Panc1 (cell line): ENCODE data around the gene GIMAP2. TPM values are rescaled to one million over a fixed set of nuclear protein-coding genes. Genes with fewer than 3 reads are reported as not detected.
"Not testable (repeated sequence)": the region's sequence is repeated elsewhere in the genome, so short reads cannot be mapped to it uniquely, and the experiment has no call there.

Source experiments
- ATAC-seq: fragments of 200-7000 bp; cut with Tn5 transposase; 2 replicates; pipeline ENCODE4 v1.9.1; 2020; ENCODE audit warnings: mild to moderate bottlenecking, moderate library complexity
- BruUV-seq: library from RNA; stranded (reverse); fragments of 400-500 nt; replicated peaks from 2 replicates; lab custom pipeline; 2021; lab: Mats Ljungman, UMichigan
- CTCF ChIA-PET: fragments of 300-600 bp; sonication (Branson Sonifier 250); formaldehyde crosslinking; loops from one replicate; lab custom pipeline; 2022; ENCODE audit warnings: antibody characterized with exemption; lab: Charles Lee
- POLR2A ChIA-PET: fragments of 300-600 bp; sonication (Branson Sonifier 250); formaldehyde crosslinking; loops from one replicate; lab custom pipeline; 2022; ENCODE audit warnings: antibody characterized with exemption; lab: Charles Lee
- DNase-seq: peaks from one replicate; pipeline ENCODE4 v3.0.0-alpha.2; 2010; ENCODE audit warnings: low read depth, low spot score
- H3K27ac ChIP-seq: 2 replicates; pipeline ENCODE4 v1.5.1; 2011; ENCODE audit warnings: mild to moderate bottlenecking, low read length, inconsistent platforms
- H3K27me3 ChIP-seq: fragments of 200-500 bp; sonication (Bioruptor generic); 2 replicates; pipeline ENCODE4 v1.6.0; 2014; ENCODE audit warnings: low read length, inconsistent platforms; ENCODE audit not compliant: control insufficient read depth, insufficient read depth
- H3K36me3 ChIP-seq: fragments of 200-500 bp; sonication (Bioruptor generic); 2 replicates; pipeline ENCODE4 v1.5.1; 2014; ENCODE audit warnings: inconsistent platforms, mild to moderate bottlenecking, low read length, moderate library complexity; ENCODE audit not compliant: control insufficient read depth, insufficient read depth
- H3K4me1 ChIP-seq: 2 replicates; pipeline ENCODE4 v1.5.1; 2011; ENCODE audit warnings: inconsistent platforms, mild to moderate bottlenecking, low read length, moderate library complexity; ENCODE audit not compliant: control insufficient read depth, insufficient read depth
- H3K4me3 ChIP-seq, 2 experiments: 2 replicates each; pipeline ENCODE4 v1.5.1; 2011 to 2012; ENCODE audit warnings: low read depth in 2 of 2, low read length in 2 of 2, mild to moderate bottlenecking in 2 of 2, inconsistent platforms in 1 of 2, moderate library complexity in 1 of 2
- H3K9me3 ChIP-seq: fragments of 200-500 bp; sonication (Bioruptor generic); 2 replicates; pipeline ENCODE4 v1.5.1; 2014; ENCODE audit warnings: low read depth, mild to moderate bottlenecking, inconsistent platforms, low read length, moderate library complexity; ENCODE audit not compliant: control insufficient read depth, insufficient read depth
- POLR2AphosphoS5 ChIP-seq: IDR thresholded peaks from 2 replicates; pipeline ENCODE4 v1.6.1; 2012; ENCODE audit warnings: mild to moderate bottlenecking, low read depth, low read length, moderate library complexity
- SIN3A ChIP-seq: IDR thresholded peaks from 2 replicates; pipeline ENCODE4 v1.6.1; 2012; ENCODE audit warnings: low read depth, mild to moderate bottlenecking, low read length, moderate library complexity, borderline replicate concordance; ENCODE audit not compliant: insufficient read depth
- TCF7L2 ChIP-seq: IDR thresholded peaks from 2 replicates; pipeline ENCODE4 v1.6.1; 2011; ENCODE audit warnings: mild to moderate bottlenecking, low read depth, low read length, inconsistent platforms
- in situ Hi-C: cut with HindIII; loops from 2 replicates; pipeline ENCODE4 v1.10.0; 2016; ENCODE audit warnings: low sequenced_read_pairs, low pct_unique_long_range_greater_than_20kb
- intact Hi-C: fragments of 100-400 bp; cut with micrococcal nuclease; formaldehyde crosslinking; loops from one replicate; pipeline ENCODE4 v1.10.0; 2022; ENCODE audit not compliant: unreplicated experiment
- total RNA-seq: library from RNA; stranded (reverse); gene quantifications from one replicate; pipeline ENCODE4 v1.2.1, GENCODE V29; 2021; ENCODE audit not compliant: unreplicated experiment
- TF ChIP-seq, protein P1 (sequence below), 2 experiments: IDR thresholded peaks; 2 replicates each; pipeline ENCODE4 v1.6.1; 2011 to 2012; ENCODE audit warnings: low read depth in 2 of 2, control low read depth in 1 of 2, low read length in 1 of 2, mild to moderate bottlenecking in 1 of 2, moderate library complexity in 1 of 2; ENCODE audit not compliant: insufficient read depth in 1 of 2
- TF ChIP-seq, protein P2 (sequence below): fragments of 450-650 bp; IDR thresholded peaks from 2 replicates; pipeline ENCODE4 v1.5.1; 2017; ENCODE audit warnings: mild to moderate bottlenecking

The GIMAP2 gene
- total RNA-seq, 1 experiment from 2014 or later = 1.5 TPM

DNA sequence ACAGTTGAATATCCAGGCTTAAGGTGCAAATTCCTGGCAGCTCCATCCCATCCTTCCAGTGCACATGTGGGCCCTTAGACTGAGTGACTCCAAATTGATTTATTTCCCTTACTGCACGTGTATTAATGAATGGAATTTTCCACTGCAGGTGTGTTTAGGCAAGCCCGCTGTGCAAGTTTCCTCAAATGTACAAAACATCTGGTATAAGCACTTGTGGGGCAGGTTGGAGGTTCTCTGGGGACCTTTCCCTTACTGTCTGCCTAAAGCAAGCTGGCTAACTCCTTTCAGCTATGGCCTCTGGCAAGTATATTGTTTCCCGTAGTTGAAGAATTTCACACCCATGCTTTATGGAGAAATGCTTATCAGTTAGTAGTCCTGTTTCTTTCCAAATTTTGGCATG, 28.0 kb upstream of the GIMAP2 start:
- Histone ChIP-seq H3K27me3 (no peaks in the 10 kb centered on the region), H3K4me3 (no peak overlapping the region), H3K4me1 (no peaks in the 10 kb centered on the region), H3K9me3 (no peaks in the 10 kb centered on the region), H3K36me3 (no peaks in the 10 kb centered on the region), H3K27ac (no peak overlapping the region)
- no TSS peak for BruUV-seq
- DNase-seq (no peak), ATAC-seq (no peak)
- ChIA-PET POLR2A (no interaction called here), CTCF (no interaction called here)
- in situ Hi-C loops (no loop called here), intact Hi-C loops (no loop called here)
- TF ChIP-seq POLR2AphosphoS5 (no peak), SIN3A (no peak), TCF7L2 (no peak)
- TF ChIP-seq, protein P1, sequence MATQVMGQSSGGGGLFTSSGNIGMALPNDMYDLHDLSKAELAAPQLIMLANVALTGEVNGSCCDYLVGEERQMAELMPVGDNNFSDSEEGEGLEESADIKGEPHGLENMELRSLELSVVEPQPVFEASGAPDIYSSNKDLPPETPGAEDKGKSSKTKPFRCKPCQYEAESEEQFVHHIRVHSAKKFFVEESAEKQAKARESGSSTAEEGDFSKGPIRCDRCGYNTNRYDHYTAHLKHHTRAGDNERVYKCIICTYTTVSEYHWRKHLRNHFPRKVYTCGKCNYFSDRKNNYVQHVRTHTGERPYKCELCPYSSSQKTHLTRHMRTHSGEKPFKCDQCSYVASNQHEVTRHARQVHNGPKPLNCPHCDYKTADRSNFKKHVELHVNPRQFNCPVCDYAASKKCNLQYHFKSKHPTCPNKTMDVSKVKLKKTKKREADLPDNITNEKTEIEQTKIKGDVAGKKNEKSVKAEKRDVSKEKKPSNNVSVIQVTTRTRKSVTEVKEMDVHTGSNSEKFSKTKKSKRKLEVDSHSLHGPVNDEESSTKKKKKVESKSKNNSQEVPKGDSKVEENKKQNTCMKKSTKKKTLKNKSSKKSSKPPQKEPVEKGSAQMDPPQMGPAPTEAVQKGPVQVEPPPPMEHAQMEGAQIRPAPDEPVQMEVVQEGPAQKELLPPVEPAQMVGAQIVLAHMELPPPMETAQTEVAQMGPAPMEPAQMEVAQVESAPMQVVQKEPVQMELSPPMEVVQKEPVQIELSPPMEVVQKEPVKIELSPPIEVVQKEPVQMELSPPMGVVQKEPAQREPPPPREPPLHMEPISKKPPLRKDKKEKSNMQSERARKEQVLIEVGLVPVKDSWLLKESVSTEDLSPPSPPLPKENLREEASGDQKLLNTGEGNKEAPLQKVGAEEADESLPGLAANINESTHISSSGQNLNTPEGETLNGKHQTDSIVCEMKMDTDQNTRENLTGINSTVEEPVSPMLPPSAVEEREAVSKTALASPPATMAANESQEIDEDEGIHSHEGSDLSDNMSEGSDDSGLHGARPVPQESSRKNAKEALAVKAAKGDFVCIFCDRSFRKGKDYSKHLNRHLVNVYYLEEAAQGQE (IDR thresholded peaks at IDR 0.05; ENCODE audit: insufficient read depth in 1 of 2, low read depth in 2 of 2, low read length in 1 of 2) = no peak
- TF ChIP-seq, protein P2, sequence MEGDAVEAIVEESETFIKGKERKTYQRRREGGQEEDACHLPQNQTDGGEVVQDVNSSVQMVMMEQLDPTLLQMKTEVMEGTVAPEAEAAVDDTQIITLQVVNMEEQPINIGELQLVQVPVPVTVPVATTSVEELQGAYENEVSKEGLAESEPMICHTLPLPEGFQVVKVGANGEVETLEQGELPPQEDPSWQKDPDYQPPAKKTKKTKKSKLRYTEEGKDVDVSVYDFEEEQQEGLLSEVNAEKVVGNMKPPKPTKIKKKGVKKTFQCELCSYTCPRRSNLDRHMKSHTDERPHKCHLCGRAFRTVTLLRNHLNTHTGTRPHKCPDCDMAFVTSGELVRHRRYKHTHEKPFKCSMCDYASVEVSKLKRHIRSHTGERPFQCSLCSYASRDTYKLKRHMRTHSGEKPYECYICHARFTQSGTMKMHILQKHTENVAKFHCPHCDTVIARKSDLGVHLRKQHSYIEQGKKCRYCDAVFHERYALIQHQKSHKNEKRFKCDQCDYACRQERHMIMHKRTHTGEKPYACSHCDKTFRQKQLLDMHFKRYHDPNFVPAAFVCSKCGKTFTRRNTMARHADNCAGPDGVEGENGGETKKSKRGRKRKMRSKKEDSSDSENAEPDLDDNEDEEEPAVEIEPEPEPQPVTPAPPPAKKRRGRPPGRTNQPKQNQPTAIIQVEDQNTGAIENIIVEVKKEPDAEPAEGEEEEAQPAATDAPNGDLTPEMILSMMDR = no peak

DNA sequence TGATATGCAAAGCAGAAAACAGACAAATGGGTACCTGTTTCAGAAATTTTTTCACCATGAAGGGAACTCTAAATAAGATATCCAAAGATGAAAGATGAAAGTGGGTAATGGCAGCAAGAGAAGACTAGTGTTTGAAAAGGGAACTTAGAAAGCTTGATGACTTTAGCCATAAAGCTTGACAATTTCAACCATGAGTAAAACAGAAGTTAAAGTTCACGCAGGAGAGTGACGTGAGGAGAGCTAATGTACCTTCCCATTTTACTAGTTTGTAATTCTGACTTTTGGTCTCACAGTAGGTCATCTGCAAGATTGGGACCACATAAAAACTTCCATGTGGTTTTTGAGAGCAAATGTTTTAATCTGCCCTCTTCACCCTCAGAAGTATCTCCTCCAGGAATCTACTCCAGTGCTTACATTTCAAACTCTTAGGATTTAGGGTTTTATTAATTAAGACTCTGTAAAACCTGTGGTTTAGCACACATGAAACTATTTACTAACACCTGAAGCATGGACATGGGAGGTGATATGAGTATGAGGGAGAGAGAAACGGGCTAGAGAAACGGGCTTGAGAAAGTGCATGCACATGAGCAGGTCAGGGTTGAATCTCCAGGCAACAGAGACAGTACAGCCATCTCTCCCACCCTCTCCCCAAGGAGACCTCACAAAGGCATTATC, 24.4 kb upstream of the GIMAP2 start:
- Histone ChIP-seq H3K27me3 (no peaks in the 10 kb centered on the region; the same call in 1 of the 2 replicates), H3K27ac (no peak overlapping the region), H3K36me3 (no peaks in the 10 kb centered on the region), H3K9me3 (no peaks in the 10 kb centered on the region), H3K4me3 (no peak overlapping the region), H3K4me1 (no peaks in the 10 kb centered on the region)
- POLR2A ChIA-PET = no interaction called here
- DNase-seq (no peak), ATAC-seq (no peak)
- BruUV-seq = no TSS peak
- CTCF ChIA-PET = no interaction called here
- intact Hi-C loops = no loop called here
- in situ Hi-C loops = no loop called here
- TF ChIP-seq, protein P1 (IDR thresholded peaks at IDR 0.05; ENCODE audit: insufficient read depth in 1 of 2, low read depth in 2 of 2, low read length in 1 of 2) = no peak
- TF ChIP-seq, protein P2 = no peak

DNA sequence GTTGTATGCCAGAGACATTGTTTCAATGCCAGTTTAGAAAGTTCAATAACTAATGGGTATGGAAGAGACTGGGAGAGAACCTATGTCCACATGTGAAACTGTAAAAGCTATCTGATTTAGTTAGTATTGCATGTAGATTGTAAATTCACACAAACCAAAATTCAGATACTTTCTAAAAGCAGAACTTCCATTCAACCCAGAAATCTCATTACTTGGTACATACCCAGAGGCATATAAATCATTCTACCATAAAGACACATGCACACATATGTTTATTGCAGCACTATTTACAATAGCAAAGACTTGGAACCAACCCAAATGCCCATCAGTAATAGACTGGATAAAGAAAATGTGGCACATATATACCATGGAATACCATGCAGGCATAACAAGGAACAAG, 22.7 kb upstream of the GIMAP2 start:
- POLR2A ChIA-PET = not testable (repeated sequence)

More for the DNA sequence above, 22.7 kb upstream of the GIMAP2 start:
- DNase-seq, H3K27ac ChIP-seq, in situ Hi-C loops, H3K4me1 ChIP-seq, CTCF ChIA-PET, H3K27me3 ChIP-seq, H3K4me3 ChIP-seq, BruUV-seq, H3K36me3 ChIP-seq, intact Hi-C loops, ATAC-seq, H3K9me3 ChIP-seq: not testable (repeated sequence)
